Mesendoderm (in vitro differentiated cells): Measurements from ENCODE around the gene B3GNT5.
A peak's percentile ranks its signal among the peaks of the same experiment; 100 is the strongest.

Source experiments
- DNase-seq: peaks from one replicate; pipeline ENCODE4 v3.0.0; 2013
- H2AK5ac ChIP-seq: 2 replicates; pipeline ENCODE4 v1.6.1; 2013; ENCODE audit warnings: low read length, inconsistent platforms
- H2BK120ac ChIP-seq: 2 replicates; pipeline ENCODE4 v1.6.1; 2013; ENCODE audit warnings: low read depth, mild to moderate bottlenecking, low read length, moderate library complexity, mixed read lengths
- H2BK15ac ChIP-seq: replicated peaks from 2 replicates; pipeline ENCODE4 v1.6.1; 2013; ENCODE audit warnings: low read depth, mild to moderate bottlenecking, moderate library complexity
- H2BK5ac ChIP-seq: 2 replicates; pipeline ENCODE4 v1.6.1; 2013; ENCODE audit warnings: low read length, inconsistent platforms
- H3K18ac ChIP-seq: 2 replicates; pipeline ENCODE4 v1.6.1; 2013; ENCODE audit warnings: mild to moderate bottlenecking, low read length, mixed read lengths
- H3K23ac ChIP-seq: one replicate; pipeline ENCODE4 v1.6.1; 2013; ENCODE audit warnings: low read length
- H3K27ac ChIP-seq: 2 replicates; pipeline ENCODE4 v1.5.1; 2013; ENCODE audit warnings: low read depth, mild to moderate bottlenecking, inconsistent platforms, low read length, moderate library complexity
- H3K27me3 ChIP-seq: 2 replicates; pipeline ENCODE4 v1.6.1; 2013; ENCODE audit warnings: low read length, control low read depth, mild to moderate bottlenecking, inconsistent platforms; ENCODE audit not compliant: insufficient read depth, poor library complexity
- H3K36me3 ChIP-seq: 2 replicates; pipeline ENCODE4 v1.6.1; 2013; ENCODE audit warnings: low read length, inconsistent platforms; ENCODE audit not compliant: control insufficient read depth, insufficient read depth
- H3K4ac ChIP-seq: one replicate; pipeline ENCODE4 v1.6.1; 2013; ENCODE audit warnings: low read depth, mild to moderate bottlenecking, low read length, moderate library complexity
- H3K4me1 ChIP-seq: 2 replicates; pipeline ENCODE4 v1.6.1; 2013; ENCODE audit warnings: low read depth, low read length, inconsistent platforms; ENCODE audit not compliant: control insufficient read depth
- H3K4me2 ChIP-seq: 2 replicates; pipeline ENCODE4 v1.6.1; 2013; ENCODE audit warnings: low read length
- H3K4me3 ChIP-seq: 2 replicates; pipeline ENCODE4 v1.5.1; 2013; ENCODE audit warnings: mild to moderate bottlenecking, low read length
- H3K56ac ChIP-seq: one replicate; pipeline ENCODE4 v1.6.1; 2013; ENCODE audit warnings: low read length
- H3K79me1 ChIP-seq: 2 replicates; pipeline ENCODE4 v1.6.1; 2013; ENCODE audit warnings: low read length, inconsistent platforms
- H3K79me2 ChIP-seq: 2 replicates; pipeline ENCODE4 v1.6.1; 2013; ENCODE audit warnings: mild to moderate bottlenecking, low read length; ENCODE audit not compliant: control insufficient read depth, insufficient read depth
- H3K9ac ChIP-seq: 2 replicates; pipeline ENCODE4 v1.6.1; 2013; ENCODE audit warnings: low read length, inconsistent platforms
- H4K5ac ChIP-seq: one replicate; pipeline ENCODE4 v1.6.1; 2013; ENCODE audit warnings: low read length
- H4K8ac ChIP-seq: one replicate; pipeline ENCODE4 v1.6.1; 2013; ENCODE audit warnings: low read depth, mild to moderate bottlenecking, control low read depth, low read length, moderate library complexity
- WGBS: extraction: QIAGEN DNeasy Blood & Tissue Kit; methylation state at CpG from one replicate; pipeline ENCODE4 v1.1.7; 2013; ENCODE audit warnings: low lambda C conversion rate, missing lambda C conversion rate; ENCODE audit not compliant: insufficient coverage; ENCODE audit errors: extremely low coverage; 5-methylcytosine and 5-hydroxymethylcytosine counted together

B3GNT5 gene

DNA sequence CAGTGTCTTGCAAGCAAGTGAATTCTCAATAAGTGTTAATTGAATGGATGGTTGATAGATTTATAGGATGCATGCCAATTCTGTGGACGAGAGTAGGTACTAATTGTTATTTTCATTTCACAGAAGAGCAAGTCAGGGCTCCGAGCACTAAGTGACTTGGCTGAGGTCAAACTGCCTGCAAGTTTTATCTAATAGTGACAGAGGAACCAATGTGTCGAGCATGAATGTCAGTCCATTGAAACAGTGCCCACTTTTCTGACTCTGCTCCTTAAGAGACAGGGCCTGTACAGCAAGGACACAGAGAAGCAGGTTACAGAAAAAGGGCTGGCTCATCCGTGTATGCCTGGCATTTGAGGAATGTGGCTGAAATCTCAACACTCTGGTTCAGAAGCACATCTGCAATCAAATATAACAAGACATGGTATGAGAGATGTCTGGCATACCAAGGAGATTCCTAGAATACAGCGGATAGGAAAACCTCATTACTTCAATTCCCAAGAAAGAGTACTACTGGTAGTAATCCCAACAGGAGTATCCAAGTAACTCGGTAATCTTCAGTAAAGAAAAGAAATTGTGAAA, 6.0 kb upstream of the B3GNT5 start:
- Histone ChIP-seq H3K4ac (no peak overlapping the region), H4K8ac (no peak overlapping the region), H3K79me1 (no peaks in the 10 kb centered on the region), H2BK120ac (no peak overlapping the region), H2BK15ac (no peak overlapping the region), H2BK5ac (no peak overlapping the region), H3K9ac (no peak overlapping the region), H3K4me1 (peaks cover 10% of the 10 kb centered on the region), H3K4me2 (no peak overlapping the region), H3K79me2 (no peaks in the 10 kb centered on the region), H3K18ac (no peak overlapping the region), H2AK5ac (no peak overlapping the region), H4K5ac (no peak overlapping the region), H3K27ac (no peak overlapping the region), H3K56ac (no peak overlapping the region), H3K36me3 (no peaks in the 10 kb centered on the region), H3K23ac (no peak overlapping the region), H3K27me3 (no peaks in the 10 kb centered on the region), H3K4me3 (no peak overlapping the region)
- no CpG with 5 or more reads among the region's 6 CpGs for WGBS
- DNase-seq = peak; percentile 74

DNA sequence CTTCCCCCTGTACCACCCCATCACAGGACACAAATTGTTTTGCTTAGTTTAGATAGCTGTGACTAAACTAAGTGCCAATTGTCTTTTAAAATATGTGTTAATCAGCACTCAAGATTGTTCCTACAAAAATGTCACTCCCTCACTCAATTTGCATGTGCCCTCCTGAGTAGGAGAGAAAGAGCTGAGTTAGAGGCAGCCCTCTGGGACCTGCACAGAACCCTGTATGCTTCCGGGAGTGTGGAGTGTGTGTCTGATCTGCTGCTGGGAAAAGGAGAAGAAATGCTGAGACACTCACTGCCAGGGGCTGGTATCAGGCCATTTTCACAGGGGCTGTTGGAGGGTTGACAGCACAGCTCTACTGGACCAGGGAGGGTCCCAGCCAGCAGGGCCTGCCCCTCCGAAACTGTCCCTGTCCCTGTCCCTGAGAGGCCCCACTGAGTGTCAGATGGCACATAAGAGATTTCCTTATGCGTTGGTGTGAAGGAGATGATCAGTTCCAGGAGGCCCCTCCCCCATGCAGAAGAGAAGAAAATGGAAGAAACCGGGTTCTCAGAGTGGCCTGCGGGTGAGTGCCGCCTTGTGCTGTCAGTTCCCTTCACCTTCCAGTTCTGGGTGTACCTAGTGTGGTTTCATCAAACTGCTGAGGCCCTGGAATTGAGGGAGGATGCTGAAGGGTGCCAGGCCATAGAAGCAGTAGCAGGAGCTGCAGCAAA, 3.9 kb upstream of the B3GNT5 start:
- Histone ChIP-seq H3K4me1 (peaks cover 10% of the 10 kb centered on the region), H3K23ac (no peak overlapping the region), H3K79me2 (no peaks in the 10 kb centered on the region), H3K9ac (peak overlapping the region; percentile 12), H3K4me2 (no peak overlapping the region), H4K5ac (no peak overlapping the region), H3K79me1 (no peaks in the 10 kb centered on the region), H2BK5ac (peak overlapping the region; percentile 20), H3K4ac (no peak overlapping the region), H3K27ac (peak overlapping the region; percentile 25), H2BK120ac (peak overlapping the region; percentile 30), H3K56ac (peak overlapping the region; percentile 22), H3K18ac (peak overlapping the region; percentile 55), H2BK15ac (no peak overlapping the region), H3K27me3 (no peaks in the 10 kb centered on the region), H2AK5ac (no peak overlapping the region), H3K36me3 (no peaks in the 10 kb centered on the region), H3K4me3 (no peak overlapping the region), H4K8ac (no peak overlapping the region)
- DNase-seq = peak; percentile 76
- WGBS = no CpG with 5 or more reads among the region's 6 CpGs

GRCh38 chr3:183252118-183252782, 803 bp upstream of the B3GNT5 start:
- Histone ChIP-seq H2AK5ac (no peak overlapping the region), H3K27ac (no peak overlapping the region), H3K79me2 (no peaks in the 10 kb centered on the region), H3K9ac (no peak overlapping the region), H3K18ac (no peak overlapping the region), H2BK120ac (no peak overlapping the region), H3K4me3 (no peak overlapping the region), H3K4me2 (no peak overlapping the region), H2BK15ac (no peak overlapping the region), H2BK5ac (no peak overlapping the region), H3K27me3 (no peaks in the 10 kb centered on the region), H3K56ac (no peak overlapping the region), H3K36me3 (no peaks in the 10 kb centered on the region), H4K5ac (no peak overlapping the region), H3K4me1 (peaks cover 11% of the 10 kb centered on the region), H3K79me1 (no peaks in the 10 kb centered on the region), H3K23ac (no peak overlapping the region), H4K8ac (no peak overlapping the region), H3K4ac (no peak overlapping the region)
- DNase-seq = no peak
- no CpG with 5 or more reads among the region's 5 CpGs for WGBS

GRCh38 chr3:183253528-183254486, 754 bp downstream of the B3GNT5 start:
- Histone ChIP-seq H2BK5ac (no peak overlapping the region), H3K4me1 (peaks cover 10% of the 10 kb centered on the region), H2AK5ac (no peak overlapping the region), H2BK15ac (no peak overlapping the region), H3K79me2 (no peaks in the 10 kb centered on the region), H3K23ac (peak overlapping the region; percentile 15), H2BK120ac (peak overlapping the region; percentile 52), H3K4ac (peak overlapping the region; percentile 79), H3K27me3 (no peaks in the 10 kb centered on the region), H3K56ac (peak overlapping the region; percentile 88), H3K79me1 (no peaks in the 10 kb centered on the region), H3K36me3 (no peaks in the 10 kb centered on the region), H3K9ac (peak overlapping the region; percentile 85), H3K27ac (peak overlapping the region; percentile 57), H4K5ac (no peak overlapping the region), H3K4me2 (peak overlapping the region; percentile 73), H3K18ac (peak overlapping the region; percentile 89), H3K4me3 (peak overlapping the region; percentile 66), H4K8ac (peak overlapping the region; percentile 97)
- WGBS = no CpG with 5 or more reads among the region's 111 CpGs
- DNase-seq = peak; percentile 53

GRCh38 chr3:183254487-183255347, 1.7 kb downstream of the B3GNT5 start:
- peak overlapping the region; percentile 57 for H3K27ac ChIP-seq

More at GRCh38 chr3:183254487-183255347, 1.7 kb downstream of the B3GNT5 start:
- no peaks in the 10 kb centered on the region for H3K79me2 ChIP-seq
- peak overlapping the region; percentile 52 for H2BK120ac ChIP-seq
- peak overlapping the region; percentile 89 for H3K18ac ChIP-seq
- no peaks in the 10 kb centered on the region for H3K79me1 ChIP-seq
- H3K4ac ChIP-seq = peak overlapping the region; percentile 79
- H3K4me1 ChIP-seq = peaks cover 2% of the 10 kb centered on the region
- H2BK15ac ChIP-seq = no peak overlapping the region
- peak overlapping the region; percentile 85 for H3K9ac ChIP-seq
- WGBS = no CpG with 5 or more reads among the region's 49 CpGs
- peak overlapping the region; percentile 68 for H3K23ac ChIP-seq
- peak overlapping the region; percentile 88 for H3K56ac ChIP-seq
- no peaks in the 10 kb centered on the region for H3K36me3 ChIP-seq
- no peak overlapping the region for H4K5ac ChIP-seq
- H2BK5ac ChIP-seq = no peak overlapping the region
- peak overlapping the region; percentile 50 for H2AK5ac ChIP-seq
- peak overlapping the region; percentile 30 for H3K4me2 ChIP-seq
- H3K4me3 ChIP-seq = peak overlapping the region; percentile 66
- DNase-seq = no peak
- peak overlapping the region; percentile 97 for H4K8ac ChIP-seq
- H3K27me3 ChIP-seq = no peaks in the 10 kb centered on the region
